Measurements from ENCODE around the gene AHCTF1. TPM values are rescaled to one million over a fixed set of nuclear protein-coding genes. Genes with fewer than 3 reads are reported as not detected.

AHCTF1 gene
- total RNA-seq, 1 donor from 2014 or later, result 20.2 TPM

DNA sequence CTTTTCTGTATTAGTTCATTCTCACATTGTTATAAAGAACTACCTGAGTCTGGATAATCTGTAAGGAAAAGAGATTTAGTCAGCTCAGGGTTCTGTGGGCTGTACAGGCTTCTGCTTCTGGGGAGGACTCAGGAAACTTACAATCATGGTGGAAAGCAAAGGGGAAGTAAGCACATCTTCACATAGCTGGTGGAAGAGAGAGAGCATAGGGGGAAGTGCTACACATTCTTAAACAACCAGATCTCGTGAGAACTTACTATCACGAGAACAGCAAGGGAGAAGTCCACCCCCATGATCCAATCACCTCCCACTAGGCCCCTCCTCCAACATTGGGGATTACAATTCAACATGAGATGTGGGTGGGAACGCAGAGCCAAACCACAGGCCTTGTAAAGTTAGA is 37.9 kb upstream of the AHCTF1 start:
- DNase-seq (ENCODE audit: low spot score), result no peak
- peaks cover 34% of the 10 kb centered on the region for H3K9me3 Mint-ChIP-seq (ENCODE audit: unreplicated experiment)
- H3K36me3 Mint-ChIP-seq (ENCODE audit: low read depth, unreplicated experiment), result peaks cover 54% of the 10 kb centered on the region
- TF ChIP-seq CTCF (IDR thresholded peaks at IDR 0.05; ENCODE audit: unreplicated experiment), result no peak
- no peaks in the 10 kb centered on the region for H3K4me1 Mint-ChIP-seq (ENCODE audit: unreplicated experiment)
- peaks cover 10% of the 10 kb centered on the region for H3K27me3 Mint-ChIP-seq (ENCODE audit: unreplicated experiment)
- no peak overlapping the region for H3K4me3 Mint-ChIP-seq (ENCODE audit: unreplicated experiment)
- H3K27ac Mint-ChIP-seq (ENCODE audit: unreplicated experiment), result no peak overlapping the region

- no peak for DNase-seq (ENCODE audit: low spot score)
- H3K4me3 Mint-ChIP-seq (ENCODE audit: unreplicated experiment), result no peak overlapping the region
- H3K36me3 Mint-ChIP-seq (ENCODE audit: low read depth, unreplicated experiment), result peaks cover 56% of the 10 kb centered on the region
- peaks cover 13% of the 10 kb centered on the region for H3K27me3 Mint-ChIP-seq (ENCODE audit: unreplicated experiment)
- H3K4me1 Mint-ChIP-seq (ENCODE audit: unreplicated experiment), result no peaks in the 10 kb centered on the region
- peaks cover 28% of the 10 kb centered on the region for H3K9me3 Mint-ChIP-seq (ENCODE audit: unreplicated experiment)
- no peak for TF ChIP-seq CTCF (IDR thresholded peaks at IDR 0.05; ENCODE audit: unreplicated experiment)
- no peak overlapping the region for H3K27ac Mint-ChIP-seq (ENCODE audit: unreplicated experiment)
These were observed 34.8 kb upstream of the AHCTF1 start for GRCh38 chr1:246966502-246966901.

GRCh38 chr1:246959944-246960693 is 28.4 kb upstream of the AHCTF1 start:
- no peak for DNase-seq (ENCODE audit: low spot score)
- peaks cover 6% of the 10 kb centered on the region for H3K27me3 Mint-ChIP-seq (ENCODE audit: unreplicated experiment)
- no peaks in the 10 kb centered on the region for H3K4me1 Mint-ChIP-seq (ENCODE audit: unreplicated experiment)
- no peak overlapping the region for H3K4me3 Mint-ChIP-seq (ENCODE audit: unreplicated experiment)
- H3K36me3 Mint-ChIP-seq (ENCODE audit: low read depth, unreplicated experiment), result peaks cover 25% of the 10 kb centered on the region
- TF ChIP-seq CTCF (IDR thresholded peaks at IDR 0.05; ENCODE audit: unreplicated experiment), result no peak
- H3K27ac Mint-ChIP-seq (ENCODE audit: unreplicated experiment), result no peak overlapping the region
- H3K9me3 Mint-ChIP-seq (ENCODE audit: unreplicated experiment), result peaks cover 4% of the 10 kb centered on the region

DNA sequence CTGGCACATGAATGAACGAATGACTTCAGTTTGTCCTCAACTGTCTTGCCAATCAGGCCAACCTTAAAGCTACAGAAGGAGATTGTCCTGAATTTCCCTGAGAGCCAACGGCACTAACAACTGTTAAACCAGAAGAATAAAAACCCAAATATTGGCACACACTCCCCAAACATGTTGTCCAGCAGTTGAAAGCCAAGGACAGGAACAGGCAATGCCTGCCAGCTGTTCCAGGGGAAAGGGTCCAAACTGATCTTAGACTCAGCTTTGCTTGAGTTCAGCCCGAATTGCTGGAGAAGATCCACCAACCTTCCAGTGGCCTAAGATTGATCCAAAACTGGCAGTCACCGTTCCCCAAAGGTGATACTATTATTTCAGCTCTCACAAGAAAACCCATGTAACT is 22.4 kb upstream of the AHCTF1 start:
- TF ChIP-seq CTCF (IDR thresholded peaks at IDR 0.05; ENCODE audit: unreplicated experiment), result no peak
- Mint-ChIP-seq H3K4me3 (ENCODE audit: unreplicated experiment) (no peak overlapping the region), H3K27me3 (ENCODE audit: unreplicated experiment) (no peaks in the 10 kb centered on the region), H3K36me3 (ENCODE audit: low read depth, unreplicated experiment) (peaks cover 8% of the 10 kb centered on the region), H3K9me3 (ENCODE audit: unreplicated experiment) (no peaks in the 10 kb centered on the region), H3K4me1 (ENCODE audit: unreplicated experiment) (no peaks in the 10 kb centered on the region), H3K27ac (ENCODE audit: unreplicated experiment) (no peak overlapping the region)
- no peak for DNase-seq (ENCODE audit: low spot score)

- no peak overlapping the region for H3K4me3 Mint-ChIP-seq (ENCODE audit: unreplicated experiment)
- no peaks in the 10 kb centered on the region for H3K9me3 Mint-ChIP-seq (ENCODE audit: unreplicated experiment)
- peaks cover 4% of the 10 kb centered on the region for H3K4me1 Mint-ChIP-seq (ENCODE audit: unreplicated experiment)
- no peak for TF ChIP-seq CTCF (IDR thresholded peaks at IDR 0.05; ENCODE audit: unreplicated experiment)
- no peaks in the 10 kb centered on the region for H3K36me3 Mint-ChIP-seq (ENCODE audit: low read depth, unreplicated experiment)
- peaks cover 2% of the 10 kb centered on the region for H3K27me3 Mint-ChIP-seq (ENCODE audit: unreplicated experiment)
- no peak for DNase-seq (ENCODE audit: low spot score)
- H3K27ac Mint-ChIP-seq (ENCODE audit: unreplicated experiment), result no peak overlapping the region
These were observed 19.7 kb upstream of the AHCTF1 start for GRCh38 chr1:246951413-246951812.

Measured in endothelial cell (in vitro differentiated cells).